ENCODE measurements around the gene NRXN2. TPM values are rescaled to one million over a fixed set of nuclear protein-coding genes. Genes with fewer than 3 reads are reported as not detected.

NRXN2 gene
- total RNA-seq, 1 experiment from 2014 or later = not detected

- no peak for DNase-seq (ENCODE audit: unreplicated experiment)
- Mint-ChIP-seq H3K4me3 (ENCODE audit: unreplicated experiment) (no peak overlapping the region), H3K27ac (ENCODE audit: low read depth, unreplicated experiment) (no peak overlapping the region), H3K4me1 (ENCODE audit: insufficient read depth, unreplicated experiment) (no peaks in the 10 kb centered on the region), H3K27me3 (ENCODE audit: insufficient read depth, unreplicated experiment) (peaks cover 59% of the 10 kb centered on the region), H3K9me3 (ENCODE audit: unreplicated experiment) (no peaks in the 10 kb centered on the region), H3K36me3 (ENCODE audit: insufficient read depth, unreplicated experiment) (no peaks in the 10 kb centered on the region)
- no peak for TF ChIP-seq CTCF (IDR thresholded peaks at IDR 0.05; ENCODE audit: unreplicated experiment)
- intact Hi-C loops (cut with micrococcal nuclease) = no loop called here
- ChIA-PET POLR2A (no interaction called here), CTCF (interaction anchor here (0.6 kb wide), 1 partner anchor 9 kb away, joined by 3 read pairs; no protein-coding TSS in a partner anchor)
- no TSS peak for BruUV-seq (replicated peaks)
Observed at GRCh38 chr11:64713016-64713707, 9.8 kb downstream of the NRXN2 start.

- ChIA-PET POLR2A (no interaction called here), CTCF (interaction anchor here (0.6 kb wide), 1 partner anchor 8 kb away, joined by 3 read pairs; no protein-coding TSS in a partner anchor)
- H3K4me1 Mint-ChIP-seq (ENCODE audit: insufficient read depth, unreplicated experiment) = no peaks in the 10 kb centered on the region
Observed at GRCh38 chr11:64712430-64713015, 10.5 kb downstream of the NRXN2 start.

GRCh38 chr11:64711956-64712362 lies 11.0 kb downstream of the NRXN2 start:
- BruUV-seq (replicated peaks) = no TSS peak
- H3K27ac Mint-ChIP-seq (ENCODE audit: low read depth, unreplicated experiment) = no peak overlapping the region
- POLR2A ChIA-PET = no interaction called here

More at GRCh38 chr11:64712430-64713015, 10.5 kb downstream of the NRXN2 start:
- no TSS peak for BruUV-seq (replicated peaks)
- no peaks in the 10 kb centered on the region for H3K9me3 Mint-ChIP-seq (ENCODE audit: unreplicated experiment)
- peaks cover 53% of the 10 kb centered on the region for H3K27me3 Mint-ChIP-seq (ENCODE audit: insufficient read depth, unreplicated experiment)
- H3K4me3 Mint-ChIP-seq (ENCODE audit: unreplicated experiment) = no peak overlapping the region
- DNase-seq (ENCODE audit: unreplicated experiment) = no peak
- no peak for TF ChIP-seq CTCF (IDR thresholded peaks at IDR 0.05; ENCODE audit: unreplicated experiment)
- intact Hi-C loops (cut with micrococcal nuclease) = no loop called here
- no peaks in the 10 kb centered on the region for H3K36me3 Mint-ChIP-seq (ENCODE audit: insufficient read depth, unreplicated experiment)
- H3K27ac Mint-ChIP-seq (ENCODE audit: low read depth, unreplicated experiment) = no peak overlapping the region

More at GRCh38 chr11:64711956-64712362, 11.0 kb downstream of the NRXN2 start:
- no peaks in the 10 kb centered on the region for H3K9me3 Mint-ChIP-seq (ENCODE audit: unreplicated experiment)
- no peak for DNase-seq (ENCODE audit: unreplicated experiment)
- H3K4me3 Mint-ChIP-seq (ENCODE audit: unreplicated experiment) = no peak overlapping the region
- intact Hi-C loops (cut with micrococcal nuclease) = no loop called here
- H3K4me1 Mint-ChIP-seq (ENCODE audit: insufficient read depth, unreplicated experiment) = no peaks in the 10 kb centered on the region
- TF ChIP-seq CTCF (IDR thresholded peaks at IDR 0.05; ENCODE audit: unreplicated experiment) = no peak
- no peaks in the 10 kb centered on the region for H3K36me3 Mint-ChIP-seq (ENCODE audit: insufficient read depth, unreplicated experiment)
- H3K27me3 Mint-ChIP-seq (ENCODE audit: insufficient read depth, unreplicated experiment) = peaks cover 48% of the 10 kb centered on the region
- CTCF ChIA-PET = no interaction called here

Measured in MCF 10A (cell line).